Osteoblast (primary cell): ENCODE data around the gene PPP1R3G. TPM values are rescaled to one million over a fixed set of nuclear protein-coding genes. Genes with fewer than 3 reads are reported as not detected.

Experiments
- DNase-seq: peaks from one replicate; pipeline ENCODE4 v3.0.0; 2011; ENCODE audit warnings: low spot score, mixed read lengths; ENCODE audit not compliant: insufficient read length; ENCODE audit errors: missing footprints
- H2AFZ ChIP-seq: 2 replicates; pipeline ENCODE4 v1.6.0; 2011; ENCODE audit warnings: mild to moderate bottlenecking, low read length
- H3K27ac ChIP-seq: 2 replicates; pipeline ENCODE4 v1.5.1; 2011; ENCODE audit warnings: mild to moderate bottlenecking, low read depth, low read length, moderate library complexity
- H3K27me3 ChIP-seq: 2 replicates; pipeline ENCODE4 v1.6.0; 2012; ENCODE audit warnings: mild to moderate bottlenecking, control low read depth, inconsistent platforms, low read length, moderate library complexity; ENCODE audit not compliant: insufficient read depth
- H3K36me3 ChIP-seq: 2 replicates; pipeline ENCODE4 v1.5.1; 2011; ENCODE audit warnings: mild to moderate bottlenecking, low read length, control low read depth, moderate library complexity; ENCODE audit not compliant: insufficient read depth
- H3K4me1 ChIP-seq: 2 replicates; pipeline ENCODE4 v1.5.1; 2011; ENCODE audit warnings: mild to moderate bottlenecking, low read length, control low read depth, moderate library complexity; ENCODE audit not compliant: insufficient read depth
- H3K4me2 ChIP-seq: 2 replicates; pipeline ENCODE4 v1.6.0; 2011; ENCODE audit warnings: mild to moderate bottlenecking, low read length; ENCODE audit not compliant: insufficient read depth
- H3K4me3 ChIP-seq: fragments of 200-600 bp; sonication (generic); 3 replicates; pipeline ENCODE4 v1.5.1; 2012; ENCODE audit warnings: mild to moderate bottlenecking, low read length, inconsistent platforms; ENCODE audit not compliant: insufficient read depth
- H3K79me2 ChIP-seq: 2 replicates; pipeline ENCODE4 v1.6.0; 2012; ENCODE audit warnings: mild to moderate bottlenecking, low read length, control low read depth, inconsistent platforms; ENCODE audit not compliant: insufficient read depth
- H3K9me3 ChIP-seq: 2 replicates; pipeline ENCODE4 v1.5.1; 2011; ENCODE audit warnings: low read depth, low read length, control low read depth
- H4K20me1 ChIP-seq: 2 replicates; pipeline ENCODE4 v1.6.0; 2012; ENCODE audit warnings: mild to moderate bottlenecking, low read length, control low read depth; ENCODE audit not compliant: insufficient read depth
- total RNA-seq: library from RNA; depleted of rRNA; stranded (reverse); fragments of >200 nt; gene quantifications from 2 replicates; pipeline ENCODE4 v1.2.3, GENCODE V29; 2012
- TF ChIP-seq, protein P1 (sequence below): IDR thresholded peaks from 2 replicates; pipeline ENCODE4 v1.5.1; 2011; ENCODE audit warnings: mild to moderate bottlenecking, low read depth, low read length, moderate library complexity; ENCODE audit errors: extremely low read depth

Gene PPP1R3G
- total RNA-seq, 1 donor, result 3.3 TPM

DNA sequence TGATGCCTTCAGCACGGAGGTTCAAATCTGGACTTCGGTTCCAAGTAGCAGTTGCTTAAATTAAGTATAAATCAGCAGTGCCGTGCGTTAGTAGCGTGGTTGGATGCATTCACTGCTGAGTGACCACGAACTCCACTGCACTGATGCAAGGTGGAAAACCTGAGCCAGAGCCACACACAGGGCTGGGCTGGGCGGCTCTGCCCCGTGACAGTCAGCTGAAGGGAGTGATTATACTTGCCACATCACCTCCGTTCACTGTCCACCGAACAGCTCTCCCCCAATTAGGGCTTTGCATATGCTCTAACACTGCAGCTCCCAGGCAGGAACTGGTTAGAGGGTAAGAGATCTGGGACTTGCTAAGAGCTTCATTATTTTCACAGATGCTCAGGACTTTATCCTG is 22.2 kb downstream of the PPP1R3G start:
- no peaks in the 10 kb centered on the region for H3K36me3 ChIP-seq
- H3K4me3 ChIP-seq, result no peak overlapping the region
- no peaks in the 10 kb centered on the region for H3K9me3 ChIP-seq
- H3K27me3 ChIP-seq, result no peaks in the 10 kb centered on the region
- H2AFZ ChIP-seq, result no peak overlapping the region
- peaks cover 3% of the 10 kb centered on the region for H3K4me1 ChIP-seq
- no peaks in the 10 kb centered on the region for H3K79me2 ChIP-seq
- peaks cover 10% of the 10 kb centered on the region for H4K20me1 ChIP-seq
- no peak overlapping the region for H3K27ac ChIP-seq
- TF ChIP-seq, protein P1, sequence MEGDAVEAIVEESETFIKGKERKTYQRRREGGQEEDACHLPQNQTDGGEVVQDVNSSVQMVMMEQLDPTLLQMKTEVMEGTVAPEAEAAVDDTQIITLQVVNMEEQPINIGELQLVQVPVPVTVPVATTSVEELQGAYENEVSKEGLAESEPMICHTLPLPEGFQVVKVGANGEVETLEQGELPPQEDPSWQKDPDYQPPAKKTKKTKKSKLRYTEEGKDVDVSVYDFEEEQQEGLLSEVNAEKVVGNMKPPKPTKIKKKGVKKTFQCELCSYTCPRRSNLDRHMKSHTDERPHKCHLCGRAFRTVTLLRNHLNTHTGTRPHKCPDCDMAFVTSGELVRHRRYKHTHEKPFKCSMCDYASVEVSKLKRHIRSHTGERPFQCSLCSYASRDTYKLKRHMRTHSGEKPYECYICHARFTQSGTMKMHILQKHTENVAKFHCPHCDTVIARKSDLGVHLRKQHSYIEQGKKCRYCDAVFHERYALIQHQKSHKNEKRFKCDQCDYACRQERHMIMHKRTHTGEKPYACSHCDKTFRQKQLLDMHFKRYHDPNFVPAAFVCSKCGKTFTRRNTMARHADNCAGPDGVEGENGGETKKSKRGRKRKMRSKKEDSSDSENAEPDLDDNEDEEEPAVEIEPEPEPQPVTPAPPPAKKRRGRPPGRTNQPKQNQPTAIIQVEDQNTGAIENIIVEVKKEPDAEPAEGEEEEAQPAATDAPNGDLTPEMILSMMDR, result no peak
- DNase-seq, result no peak
- no peak overlapping the region for H3K4me2 ChIP-seq

DNA sequence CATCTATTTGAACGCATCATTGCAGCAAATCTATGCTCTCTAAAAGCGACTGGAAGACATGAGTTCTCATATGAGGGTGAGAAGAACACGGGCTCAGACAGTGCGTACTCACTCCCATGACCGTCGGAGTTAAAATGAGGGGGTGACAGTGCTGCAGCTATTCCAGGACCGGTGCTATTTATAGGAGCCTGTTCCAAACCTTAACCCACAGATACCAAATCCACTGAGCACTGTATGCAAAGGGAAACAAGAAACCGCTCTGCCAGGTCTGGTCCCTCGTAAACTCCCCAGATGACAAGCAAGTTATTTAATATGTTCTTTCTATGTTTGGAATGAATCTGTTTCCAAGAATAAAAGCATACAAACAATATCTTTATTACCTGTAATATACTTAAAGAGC is 22.9 kb downstream of the PPP1R3G start:
- TF ChIP-seq, protein P1, result no peak
- Histone ChIP-seq H3K27me3 (no peaks in the 10 kb centered on the region), H3K27ac (no peak overlapping the region), H3K79me2 (no peaks in the 10 kb centered on the region), H3K36me3 (no peaks in the 10 kb centered on the region), H3K4me1 (peaks cover 3% of the 10 kb centered on the region), H3K4me3 (no peak overlapping the region), H4K20me1 (peaks cover 11% of the 10 kb centered on the region), H3K4me2 (no peak overlapping the region), H2AFZ (no peak overlapping the region), H3K9me3 (no peaks in the 10 kb centered on the region)
- DNase-seq, result no peak

DNA sequence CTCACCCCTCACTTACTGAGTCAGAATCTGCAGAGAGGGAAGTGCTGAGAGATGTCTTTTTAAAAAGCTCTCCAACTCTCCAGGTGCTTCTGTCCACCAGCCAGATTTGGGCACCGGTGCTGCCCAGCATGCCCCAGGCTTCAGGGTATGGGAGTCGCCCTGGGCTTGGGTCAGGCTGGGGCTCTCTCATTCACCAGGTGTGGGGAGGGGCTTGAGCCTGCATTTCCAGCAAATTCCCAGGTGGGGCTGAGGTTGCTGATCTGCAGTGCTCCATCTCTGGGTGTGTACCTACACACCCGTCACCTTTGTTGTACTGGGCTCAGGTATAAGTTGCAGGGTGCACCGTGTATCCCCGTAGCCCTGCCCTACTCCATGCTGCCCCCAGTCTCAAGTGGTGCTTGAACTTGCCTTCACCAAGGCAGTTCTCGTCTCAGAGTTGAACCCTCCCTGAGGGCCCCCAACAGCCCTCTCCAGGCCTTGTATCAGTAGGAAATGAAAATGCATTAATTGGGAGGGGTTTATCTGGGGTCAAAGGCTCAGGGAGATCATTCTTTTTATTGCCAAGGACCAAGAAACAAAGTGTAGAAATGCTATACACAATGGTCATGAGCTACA is 23.5 kb downstream of the PPP1R3G start:
- no peaks in the 10 kb centered on the region for H3K27me3 ChIP-seq
- peaks cover 11% of the 10 kb centered on the region for H4K20me1 ChIP-seq
- H3K4me2 ChIP-seq, result no peak overlapping the region
- peaks cover 3% of the 10 kb centered on the region for H3K4me1 ChIP-seq
- no peaks in the 10 kb centered on the region for H3K36me3 ChIP-seq
- no peaks in the 10 kb centered on the region for H3K9me3 ChIP-seq
- no peak for DNase-seq
- no peak overlapping the region for H3K4me3 ChIP-seq
- TF ChIP-seq, protein P1, result no peak
- H3K79me2 ChIP-seq, result no peaks in the 10 kb centered on the region
- no peak overlapping the region for H2AFZ ChIP-seq
- no peak overlapping the region for H3K27ac ChIP-seq

DNA sequence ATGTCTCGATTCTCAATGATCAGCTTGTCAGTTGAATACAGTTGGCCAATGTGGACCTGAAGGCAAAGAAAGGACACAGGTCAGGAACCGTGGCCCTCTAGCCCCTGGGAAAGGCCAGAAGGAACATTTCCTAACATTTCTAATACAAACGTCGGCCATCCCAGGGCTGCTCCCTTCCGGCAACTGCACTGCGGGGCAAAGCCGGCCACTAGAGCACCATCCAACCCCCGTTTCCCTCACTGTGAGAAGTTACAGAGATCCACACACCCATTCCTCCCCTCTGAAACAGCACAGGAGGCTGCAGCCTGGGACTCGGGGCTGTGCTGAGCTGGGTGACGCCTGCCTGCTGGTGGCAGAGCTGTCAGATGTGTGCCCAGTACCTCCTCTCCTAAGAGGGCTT is 24.3 kb downstream of the PPP1R3G start:
- Histone ChIP-seq H3K27me3 (no peaks in the 10 kb centered on the region), H3K4me1 (peaks cover 3% of the 10 kb centered on the region), H3K36me3 (no peaks in the 10 kb centered on the region), H3K79me2 (no peaks in the 10 kb centered on the region), H3K9me3 (no peaks in the 10 kb centered on the region), H4K20me1 (peaks cover 11% of the 10 kb centered on the region), H3K4me3 (no peak overlapping the region), H3K27ac (no peak overlapping the region), H2AFZ (no peak overlapping the region), H3K4me2 (no peak overlapping the region)
- DNase-seq, result no peak
- TF ChIP-seq, protein P1, result no peak
